HEK293T (cell line): ENCODE results near the gene NCSTN.

ENCODE experiments used
- CTCF ChIA-PET: fragments of 350-600 bp; formaldehyde crosslinking; extraction: SDS; loops from one replicate; lab custom pipeline; 2021; ENCODE audit warnings: antibody characterized with exemption, inconsistent platforms; lab: Yijun Ruan, JAX
- POLR2A ChIA-PET: fragments of 350-600 bp; formaldehyde crosslinking; extraction: SDS; loops from one replicate; lab custom pipeline; 2020; ENCODE audit warnings: antibody characterized with exemption, inconsistent platforms; lab: Yijun Ruan, JAX
- DNase-seq: peaks from one replicate; pipeline ENCODE4 v3.0.0; 2012; ENCODE audit warnings: mixed read lengths; ENCODE audit errors: extremely low spot score
- ARNT ChIP-seq: fragments of 450-650 bp; IDR thresholded peaks from 2 replicates; pipeline ENCODE4 v1.6.1; 2017; ENCODE audit warnings: mild to moderate bottlenecking
- BHLHE40 ChIP-seq: fragments of 450-650 bp; IDR thresholded peaks from 2 replicates; pipeline ENCODE4 v1.6.1; 2016; ENCODE audit warnings: mild to moderate bottlenecking, moderate library complexity, borderline replicate concordance
- CTBP1 ChIP-seq: fragments of 450-650 bp; IDR thresholded peaks from 2 replicates; pipeline ENCODE4 v1.6.1; 2016; ENCODE audit warnings: borderline replicate concordance
- ELF4 ChIP-seq: fragments of 450-650 bp; IDR thresholded peaks from 2 replicates; pipeline ENCODE4 v1.6.1; 2017; ENCODE audit warnings: antibody characterized with exemption
- FOXA1 ChIP-seq: fragments of 450-650 bp; IDR thresholded peaks from 2 replicates; pipeline ENCODE4 v1.6.1; 2016; ENCODE audit warnings: mild to moderate bottlenecking
- FOXK2 ChIP-seq: fragments of 450-650 bp; IDR thresholded peaks from 2 replicates; pipeline ENCODE4 v1.6.1; 2016; ENCODE audit warnings: mild to moderate bottlenecking
- FOXM1 ChIP-seq: fragments of 450-650 bp; IDR thresholded peaks from 2 replicates; pipeline ENCODE4 v1.6.1; 2017; ENCODE audit warnings: mild to moderate bottlenecking, borderline replicate concordance
- HDGF ChIP-seq: fragments of 450-650 bp; IDR thresholded peaks from 2 replicates; pipeline ENCODE4 v1.6.1; 2017; ENCODE audit warnings: antibody characterized with exemption, borderline replicate concordance
- L3MBTL2 ChIP-seq: fragments of 450-650 bp; conservative IDR thresholded peaks from 2 replicates; pipeline ENCODE4 v1.6.1; 2016; ENCODE audit warnings: mild to moderate bottlenecking
- LEF1 ChIP-seq: fragments of 450-650 bp; IDR thresholded peaks from 2 replicates; pipeline ENCODE4 v1.6.1; 2017; ENCODE audit warnings: mild to moderate bottlenecking, borderline replicate concordance
- NFRKB ChIP-seq: fragments of 450-650 bp; IDR thresholded peaks from 2 replicates; pipeline ENCODE4 v1.6.1; 2016; ENCODE audit warnings: mild to moderate bottlenecking, moderate library complexity
- PKNOX1 ChIP-seq: fragments of 450-650 bp; IDR thresholded peaks from 2 replicates; pipeline ENCODE4 v1.6.1; 2016
- SP1 ChIP-seq: fragments of 450-650 bp; IDR thresholded peaks from 2 replicates; pipeline ENCODE4 v1.6.1; 2017
- SUZ12 ChIP-seq: fragments of 450-650 bp; IDR thresholded peaks from 2 replicates; pipeline ENCODE4 v1.6.1; 2016; ENCODE audit warnings: mild to moderate bottlenecking
- TARDBP ChIP-seq: fragments of 450-650 bp; IDR thresholded peaks from 2 replicates; pipeline ENCODE4 v1.6.1; 2016
- ZNF384 ChIP-seq: fragments of 450-650 bp; IDR thresholded peaks from 2 replicates; pipeline ENCODE4 v1.6.1; 2016

NCSTN gene

DNA sequence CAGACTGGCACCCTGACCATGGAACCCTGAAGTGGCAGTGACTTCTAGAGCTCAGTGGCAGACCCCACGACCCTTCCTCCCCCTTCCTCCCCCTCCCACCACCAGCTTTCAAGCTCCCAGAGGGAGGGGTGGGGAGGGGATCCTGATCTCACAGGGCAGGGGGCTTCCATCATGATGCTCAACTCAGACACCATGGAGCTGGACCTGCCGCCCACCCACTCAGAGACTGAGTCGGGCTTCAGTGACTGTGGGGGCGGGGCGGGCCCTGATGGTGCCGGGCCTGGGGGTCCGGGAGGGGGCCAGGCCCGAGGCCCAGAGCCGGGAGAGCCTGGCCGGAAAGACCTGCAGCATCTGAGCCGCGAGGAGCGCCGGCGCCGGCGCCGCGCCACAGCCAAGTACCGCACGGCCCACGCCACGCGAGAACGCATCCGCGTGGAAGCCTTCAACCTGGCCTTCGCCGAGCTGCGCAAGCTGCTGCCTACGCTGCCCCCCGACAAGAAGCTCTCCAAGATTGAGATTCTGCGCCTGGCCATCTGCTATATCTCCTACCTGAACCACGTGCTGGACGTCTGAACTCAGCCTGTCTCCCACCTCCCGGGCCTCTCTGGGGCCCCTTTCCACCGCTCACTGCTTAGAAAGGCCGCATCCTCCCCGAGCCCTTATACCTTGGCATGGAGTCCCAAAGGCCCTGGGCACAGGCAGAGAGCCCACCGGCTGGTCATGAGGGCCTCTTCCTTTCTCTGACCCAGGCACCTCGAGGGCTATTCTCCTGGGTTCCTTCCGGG, 27.6 kb downstream of the NCSTN start:
- TF ChIP-seq ZNF384 (no peak), SUZ12 (no peak), ELF4 (no peak), LEF1 (no peak), NFRKB (no peak)
- ChIA-PET CTCF (interaction anchor here (1.1 kb wide), 1 partner anchor 79 kb away, joined by 4 read pairs; no protein-coding TSS in a partner anchor), POLR2A (interaction anchor here (1.0 kb wide), 1 partner anchor 8 kb away, joined by 4 read pairs; no protein-coding TSS in a partner anchor)
- no peak for DNase-seq

GRCh38 chr1:160371346-160371631, 28.1 kb downstream of the NCSTN start:
- POLR2A ChIA-PET: interaction anchor here (1.0 kb wide), 1 partner anchor 8 kb away, joined by 4 read pairs; no protein-coding TSS in a partner anchor
- DNase-seq: no peak
- CTCF ChIA-PET: interaction anchor here (1.1 kb wide), 1 partner anchor 79 kb away, joined by 4 read pairs; no protein-coding TSS in a partner anchor
- no peak for TF ChIP-seq ARNT
- no peak for TF ChIP-seq TARDBP
- no peak for TF ChIP-seq SP1
- no peak for TF ChIP-seq ELF4
- no peak for TF ChIP-seq BHLHE40

DNA sequence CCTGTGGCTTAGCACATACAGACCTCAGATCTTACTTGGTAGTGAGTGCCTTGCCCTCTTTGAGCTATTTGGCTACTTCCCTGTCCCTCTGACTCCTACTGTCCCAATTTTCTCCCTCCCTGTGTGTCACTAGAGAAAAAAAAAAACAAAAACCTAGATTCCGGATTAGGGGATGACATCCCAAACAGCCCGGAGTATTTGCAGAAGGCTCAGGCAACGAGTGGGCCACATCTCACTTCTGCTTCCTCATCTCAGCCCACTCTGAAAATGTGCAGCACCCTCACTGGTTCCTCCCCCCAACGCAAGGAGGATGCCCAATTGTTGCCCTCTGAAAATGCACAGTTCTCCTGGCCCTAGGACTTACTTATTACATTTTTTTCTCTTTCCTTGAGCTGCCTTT, 28.6 kb downstream of the NCSTN start:
- TF ChIP-seq FOXA1 (no peak), SP1 (no peak), LEF1 (no peak)
- ChIA-PET POLR2A (interaction anchor here (1.0 to 1.3 kb wide), 2 partner anchors 9 kb away, joined by 4 to 5 read pairs; no protein-coding TSS in a partner anchor), CTCF (interaction anchor here (0.8 to 1.4 kb wide), 2 partner anchors 80 to 286 kb away, joined by 3 read pairs; no protein-coding TSS in a partner anchor)
- DNase-seq: no peak

DNA sequence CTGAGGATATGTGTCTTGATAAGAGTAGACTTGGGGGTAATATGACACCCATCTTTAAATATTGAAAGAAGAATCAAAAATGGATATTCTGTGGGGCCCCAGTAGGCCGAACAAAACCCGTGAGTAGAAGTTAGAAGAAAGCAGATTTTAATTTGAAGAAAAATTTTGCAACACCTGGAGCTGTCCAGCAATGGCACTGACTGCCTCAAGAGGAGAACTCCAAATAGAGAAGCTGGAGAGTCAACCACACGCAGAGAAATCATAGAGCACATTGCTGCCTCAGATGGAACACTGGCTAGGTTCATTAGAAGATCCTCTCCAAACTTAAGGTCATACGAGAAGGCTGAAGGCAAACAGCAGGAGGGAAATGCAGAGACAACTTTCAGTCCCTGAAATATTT, 30.5 kb downstream of the NCSTN start:
- ChIA-PET CTCF (interaction anchor here (0.6 to 5.9 kb wide), 5 partner anchors 20 to 520 kb away, joined by 3 to 45 read pairs (median 4); no protein-coding TSS in a partner anchor), POLR2A (interaction anchor here (1.5 kb wide), 1 partner anchor 11 kb away, joined by 5 read pairs; no protein-coding TSS in a partner anchor)
- no peak for TF ChIP-seq FOXK2
- TF ChIP-seq SUZ12: no peak
- no peak for TF ChIP-seq L3MBTL2
- TF ChIP-seq ARNT: no peak
- no peak for TF ChIP-seq HDGF
- no peak for TF ChIP-seq SP1
- TF ChIP-seq ELF4: no peak
- TF ChIP-seq PKNOX1: no peak
- no peak for DNase-seq

DNA sequence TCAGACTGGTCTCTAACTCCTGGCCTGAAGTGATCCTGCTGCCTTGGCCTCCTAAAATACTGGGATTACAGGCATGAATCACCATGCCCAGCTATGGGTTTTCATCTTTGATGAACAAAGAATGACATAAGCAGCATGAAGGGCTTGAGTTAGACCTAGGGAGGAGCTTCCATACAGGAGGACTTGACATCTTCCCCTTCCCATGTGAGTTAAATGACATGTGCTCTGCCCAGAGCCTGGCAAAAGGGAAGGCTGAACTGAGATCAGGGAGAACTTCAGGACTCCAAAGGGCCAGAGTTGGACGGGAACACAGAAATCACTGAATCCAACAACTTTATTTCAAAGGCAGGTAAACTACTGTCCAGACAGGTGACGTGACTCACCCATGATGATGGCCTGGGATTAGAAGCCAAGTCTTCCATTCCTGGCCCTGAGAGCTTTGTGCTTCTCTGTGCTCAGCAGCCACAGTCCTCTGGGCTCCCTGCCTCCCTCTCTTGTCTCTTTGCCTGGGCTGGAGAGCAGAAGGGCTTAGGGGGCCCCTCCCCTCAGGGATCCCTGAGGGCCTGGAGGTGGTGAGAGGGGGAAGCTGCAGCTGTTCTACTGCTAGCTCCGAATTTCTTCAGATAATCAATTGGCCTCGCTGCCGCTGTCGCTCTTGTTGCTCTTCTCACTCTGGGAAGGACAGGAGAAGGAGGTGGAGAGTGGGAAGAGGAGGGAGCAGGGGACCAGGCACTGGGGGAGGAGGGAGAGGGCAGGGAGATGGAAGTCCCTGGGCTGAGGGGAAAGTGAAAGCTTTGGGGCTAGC, 31.3 kb downstream of the NCSTN start:
- POLR2A ChIA-PET: interaction anchor here (1.1 to 1.5 kb wide), 2 partner anchors 12 to 19 kb away, joined by 3 to 5 read pairs; no protein-coding TSS in a partner anchor
- DNase-seq: no peak
- TF ChIP-seq FOXA1 (no peak), TARDBP (no peak), NFRKB (no peak), PKNOX1 (no peak), HDGF (no peak), FOXM1 (no peak), L3MBTL2 (no peak), SUZ12 (no peak), ARNT (no peak), BHLHE40 (no peak), ZNF384 (no peak), CTBP1 (no peak), SP1 (no peak), ELF4 (no peak), FOXK2 (no peak), LEF1 (no peak)
- CTCF ChIA-PET: interaction anchor here (0.7 to 5.9 kb wide), 4 partner anchors 21 to 273 kb away, joined by 3 to 45 read pairs (median 4); no protein-coding TSS in a partner anchor

DNA sequence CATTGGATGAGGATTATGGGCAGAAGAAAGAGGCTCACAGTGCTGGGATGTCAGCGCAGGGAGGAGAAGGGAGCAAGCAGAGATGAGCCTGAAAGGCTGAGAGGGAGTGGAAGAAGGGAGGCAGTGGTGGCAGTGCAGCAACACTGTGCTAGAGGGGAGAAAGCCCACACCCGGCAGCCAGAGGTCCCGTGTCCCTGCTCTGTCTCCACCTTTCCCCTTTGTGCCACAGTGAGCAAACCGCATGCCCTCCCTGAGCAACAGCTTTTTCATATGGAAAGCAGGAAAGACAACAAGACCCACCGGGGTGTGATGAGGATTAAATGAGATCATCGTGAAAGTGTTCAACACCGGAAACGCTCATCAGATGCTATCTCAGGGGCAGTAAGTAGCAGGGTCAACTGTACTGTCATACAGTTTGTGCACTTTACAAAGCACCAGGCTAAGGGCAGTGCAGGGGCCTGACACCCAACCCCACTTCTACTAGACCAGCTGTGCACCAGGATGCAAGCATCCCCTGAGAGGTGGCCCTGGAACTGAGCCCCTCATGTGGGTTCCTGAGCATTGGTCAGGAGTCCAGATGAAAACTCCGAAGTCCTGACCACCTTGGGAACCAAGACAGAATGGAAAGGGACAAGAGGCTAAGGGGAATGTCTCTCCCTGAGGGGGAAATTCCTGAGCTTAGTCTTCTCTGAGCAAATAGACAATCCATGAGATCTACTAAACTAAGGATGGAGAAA, 32.8 kb downstream of the NCSTN start:
- ChIA-PET POLR2A (interaction anchor here (1.0 to 1.5 kb wide), 2 partner anchors 13 to 28 kb away, joined by 3 to 5 read pairs; no protein-coding TSS in a partner anchor), CTCF (interaction anchor here (0.5 to 5.9 kb wide), 22 partner anchors 7 to 302 kb away, joined by 3 to 45 read pairs (median 4); partner anchors contain the start of gene IGSF8)
- no peak for DNase-seq
- no peak for TF ChIP-seq PKNOX1
- no peak for TF ChIP-seq FOXM1
- TF ChIP-seq TARDBP: no peak
- TF ChIP-seq HDGF: no peak
- no peak for TF ChIP-seq FOXA1
- no peak for TF ChIP-seq L3MBTL2
- TF ChIP-seq SP1: no peak
- TF ChIP-seq ZNF384: no peak
- TF ChIP-seq NFRKB: no peak
- TF ChIP-seq ARNT: no peak
- no peak for TF ChIP-seq CTBP1
- TF ChIP-seq BHLHE40: no peak
- TF ChIP-seq LEF1: no peak
- no peak for TF ChIP-seq ELF4
- TF ChIP-seq SUZ12: no peak
- TF ChIP-seq FOXK2: no peak
